Neuronal stem cell (in vitro differentiated cells): Measurements from ENCODE around the gene IL12RB1.
A peak's percentile ranks its signal among the peaks of the same experiment; 100 is the strongest.

Experiments
- DNase-seq: peaks from one replicate; pipeline ENCODE4 v3.0.0-alpha.2; 2013; ENCODE audit warnings: low spot score
- H2AFZ ChIP-seq: one replicate; pipeline ENCODE4 v1.6.1; 2013; ENCODE audit warnings: mild to moderate bottlenecking, low read length, inconsistent platforms
- H2AK5ac ChIP-seq: 2 replicates; pipeline ENCODE4 v1.6.1; 2013; ENCODE audit warnings: low read depth, mild to moderate bottlenecking, inconsistent platforms, low read length, moderate library complexity, mixed read lengths
- H2BK120ac ChIP-seq: 2 replicates; pipeline ENCODE4 v1.6.1; 2013; ENCODE audit warnings: low read depth, mild to moderate bottlenecking, inconsistent platforms, low read length, moderate library complexity, mixed read lengths
- H2BK12ac ChIP-seq: one replicate; pipeline ENCODE4 v1.6.1; 2013; ENCODE audit warnings: low read length, inconsistent platforms
- H2BK15ac ChIP-seq: 2 replicates; pipeline ENCODE4 v1.6.1; 2013; ENCODE audit warnings: mild to moderate bottlenecking, low read length, inconsistent platforms, mixed read lengths
- H2BK5ac ChIP-seq: one replicate; pipeline ENCODE4 v1.6.1; 2013; ENCODE audit warnings: inconsistent platforms, mild to moderate bottlenecking, low read length, moderate library complexity
- H3K14ac ChIP-seq: one replicate; pipeline ENCODE4 v1.6.1; 2013; ENCODE audit warnings: low read length, inconsistent platforms
- H3K18ac ChIP-seq: 2 replicates; pipeline ENCODE4 v1.6.1; 2013; ENCODE audit warnings: low read length, inconsistent platforms
- H3K23ac ChIP-seq: 2 replicates; pipeline ENCODE4 v1.6.1; 2013; ENCODE audit warnings: low read depth, mild to moderate bottlenecking, mixed read lengths, low read length, inconsistent platforms; ENCODE audit not compliant: poor library complexity
- H3K27ac ChIP-seq: replicated peaks from 3 replicates; pipeline ENCODE4 v1.5.1; 2013; ENCODE audit warnings: low read length, inconsistent platforms
- H3K27me3 ChIP-seq, 3 experiments: 2 replicates each; pipeline ENCODE4 v1.6.1; 2013; ENCODE audit warnings: low read length in 3 of 3, mild to moderate bottlenecking in 2 of 3, inconsistent platforms in 1 of 3, low read depth in 1 of 3, mixed read lengths in 1 of 3, moderate library complexity in 1 of 3; ENCODE audit not compliant: control insufficient read depth in 3 of 3, insufficient read depth in 3 of 3
- H3K36me3 ChIP-seq, 2 donors: replicated peaks in 1 of 2; 2 replicates each; pipeline ENCODE4 v1.6.1; 2013; ENCODE audit warnings: low read length in 2 of 2; ENCODE audit not compliant: control insufficient read depth in 2 of 2, insufficient read depth in 2 of 2
- H3K4ac ChIP-seq: 2 replicates; pipeline ENCODE4 v1.6.1; 2013; ENCODE audit warnings: inconsistent platforms, mild to moderate bottlenecking, low read length, moderate library complexity
- H3K4me1 ChIP-seq, 2 donors: 1 replicate in 1 of 2; 2 replicates in 1 of 2; pipeline ENCODE4 v1.6.1; 2013; ENCODE audit warnings: low read length in 2 of 2, low read depth in 1 of 2; ENCODE audit not compliant: control insufficient read depth in 2 of 2, insufficient read depth in 1 of 2
- H3K4me2 ChIP-seq: one replicate; pipeline ENCODE4 v1.6.1; 2013; ENCODE audit warnings: mild to moderate bottlenecking, low read length, inconsistent platforms; ENCODE audit not compliant: insufficient read depth, poor library complexity, severe bottlenecking
- H3K4me3 ChIP-seq, 2 donors: 2 replicates each; pipeline ENCODE4 v1.5.1; 2013; ENCODE audit warnings: low read length in 2 of 2, mild to moderate bottlenecking in 2 of 2, inconsistent platforms in 1 of 2, moderate library complexity in 1 of 2
- H3K79me1 ChIP-seq: one replicate; pipeline ENCODE4 v1.6.1; 2013; ENCODE audit warnings: low read depth, mild to moderate bottlenecking, inconsistent platforms, low read length, moderate library complexity
- H3K9ac ChIP-seq: one replicate; pipeline ENCODE4 v1.6.1; 2013; ENCODE audit warnings: mild to moderate bottlenecking, low read depth, low read length, inconsistent platforms; ENCODE audit not compliant: poor library complexity
- H3K9me3 ChIP-seq, 2 donors: replicated peaks in 1 of 2; 2 replicates each; pipeline versions ENCODE3 to v1.6.1; 2013; ENCODE audit warnings: low read length in 2 of 2, mild to moderate bottlenecking in 2 of 2, inconsistent platforms in 1 of 2, low read depth in 1 of 2, mixed read lengths in 1 of 2, moderate library complexity in 1 of 2; ENCODE audit not compliant: control insufficient read depth in 2 of 2, insufficient read depth in 1 of 2
- H4K8ac ChIP-seq: one replicate; pipeline ENCODE4 v1.6.1; 2013; ENCODE audit warnings: low read depth, mild to moderate bottlenecking, inconsistent platforms, low read length, moderate library complexity
- H4K91ac ChIP-seq: one replicate; pipeline ENCODE4 v1.6.1; 2013; ENCODE audit warnings: low read length, low read depth, mild to moderate bottlenecking, inconsistent platforms; ENCODE audit not compliant: poor library complexity
- WGBS, 2 donors: extraction: QIAGEN DNeasy Blood & Tissue Kit; methylation state at CpG; one replicate each; pipeline ENCODE4 v1.1.7; 2013; ENCODE audit warnings: missing lambda C conversion rate in 2 of 2, mixed read lengths in 1 of 2; ENCODE audit not compliant: insufficient read length in 2 of 2, insufficient replicate concordance in 1 of 2; ENCODE audit errors: extremely low coverage in 2 of 2; 5-methylcytosine and 5-hydroxymethylcytosine counted together

IL12RB1 gene

GRCh38 chr19:18051887-18052286 lies 34.8 kb downstream of the IL12RB1 start:
- no peak overlapping the region for H3K27ac ChIP-seq
- H3K79me1 ChIP-seq, result no peaks in the 10 kb centered on the region
- no peak overlapping the region for H2BK120ac ChIP-seq
- H3K4me1 ChIP-seq, result no peaks in the 10 kb centered on the region
- no peaks in the 10 kb centered on the region for H3K36me3 ChIP-seq
- H2BK5ac ChIP-seq, result no peak overlapping the region
- no peak overlapping the region for H2AFZ ChIP-seq
- H2BK12ac ChIP-seq, result no peak overlapping the region
- H4K8ac ChIP-seq, result no peak overlapping the region
- no peak overlapping the region for H3K9ac ChIP-seq
- H3K9me3 ChIP-seq, result no peaks in the 10 kb centered on the region
- no peak for DNase-seq
- peak overlapping the region; percentile 69 for H3K18ac ChIP-seq
- H3K4me3 ChIP-seq, result no peak overlapping the region
- no peak overlapping the region for H3K4me2 ChIP-seq
- H3K23ac ChIP-seq, result peak overlapping the region; percentile 77
- no peaks in the 10 kb centered on the region for H3K27me3 ChIP-seq
- no peak overlapping the region for H3K4ac ChIP-seq
- H2BK15ac ChIP-seq, result no peak overlapping the region
- no peak overlapping the region for H4K91ac ChIP-seq
- no CpG with 5 or more reads among the region's 31 CpGs for WGBS, 2 donors
- no peak overlapping the region for H3K14ac ChIP-seq
- H2AK5ac ChIP-seq, result no peak overlapping the region

- Histone ChIP-seq H2AFZ (no peak overlapping the region), H3K4ac (no peak overlapping the region), H3K79me1 (no peaks in the 10 kb centered on the region), H2BK5ac (no peak overlapping the region), H4K8ac (no peak overlapping the region), H3K14ac (no peak overlapping the region), H3K18ac (no peak overlapping the region), H3K9me3 (no peaks in the 10 kb centered on the region), H2BK15ac (no peak overlapping the region), H3K4me3 (no peak overlapping the region), H2BK12ac (no peak overlapping the region), H2BK120ac (no peak overlapping the region), H3K4me2 (no peak overlapping the region), H3K27me3 (peaks cover 0 to 6% (median 2%) of the 10 kb centered on the region in 3 experiments), H3K36me3 (no peaks in the 10 kb centered on the region), H2AK5ac (no peak overlapping the region), H3K27ac (no peak overlapping the region), H3K4me1 (peaks cover 0 to 3% of the 10 kb centered on the region in 2 donors), H3K9ac (no peak overlapping the region), H4K91ac (no peak overlapping the region), H3K23ac (no peak overlapping the region)
- DNase-seq, result no peak
- WGBS, 2 donors, result no CpG with 5 or more reads among the region's 10 CpGs
These were observed 37.3 kb downstream of the IL12RB1 start for GRCh38 chr19:18049385-18049784.

- H3K4me3 ChIP-seq, result no peak overlapping the region
- no peaks in the 10 kb centered on the region for H3K36me3 ChIP-seq
- no peak overlapping the region for H2BK12ac ChIP-seq
- DNase-seq, result no peak
- no peak overlapping the region for H2AK5ac ChIP-seq
- H3K9ac ChIP-seq, result no peak overlapping the region
- no peak overlapping the region for H3K18ac ChIP-seq
- H2BK120ac ChIP-seq, result no peak overlapping the region
- peaks cover 0 to 3% of the 10 kb centered on the region in 2 donors for H3K4me1 ChIP-seq
- WGBS, 2 donors, result no CpG with 5 or more reads among the region's 14 CpGs
- H4K91ac ChIP-seq, result no peak overlapping the region
- H3K23ac ChIP-seq, result no peak overlapping the region
- no peak overlapping the region for H3K27ac ChIP-seq
- no peak overlapping the region for H4K8ac ChIP-seq
- no peaks in the 10 kb centered on the region for H3K9me3 ChIP-seq
- H3K79me1 ChIP-seq, result no peaks in the 10 kb centered on the region
- H2BK5ac ChIP-seq, result no peak overlapping the region
- H3K14ac ChIP-seq, result no peak overlapping the region
- no peak overlapping the region for H3K4me2 ChIP-seq
- peaks cover 0 to 12% (median 2%) of the 10 kb centered on the region in 3 experiments for H3K27me3 ChIP-seq
- no peak overlapping the region for H2BK15ac ChIP-seq
- no peak overlapping the region for H3K4ac ChIP-seq
- H2AFZ ChIP-seq, result no peak overlapping the region
These were observed 40.5 kb downstream of the IL12RB1 start for GRCh38 chr19:18046059-18046718.

GRCh38 chr19:18045307-18046050 lies 41.3 kb downstream of the IL12RB1 start:
- Histone ChIP-seq H2BK12ac (no peak overlapping the region), H3K18ac (peak overlapping the region; percentile 78), H3K4me1 (peaks cover 0 to 3% of the 10 kb centered on the region in 2 donors), H4K91ac (no peak overlapping the region), H3K36me3 (no peaks in the 10 kb centered on the region), H4K8ac (no peak overlapping the region), H2BK5ac (no peak overlapping the region), H3K9ac (no peak overlapping the region), H3K23ac (peak overlapping the region; percentile 31), H2AFZ (peak overlapping the region; percentile 74), H3K4ac (no peak overlapping the region), H3K27me3 (peaks cover 0 to 12% (median 2%) of the 10 kb centered on the region in 3 experiments), H3K27ac (no peak overlapping the region), H3K79me1 (no peaks in the 10 kb centered on the region), H3K4me2 (peak overlapping the region; percentile 14), H3K4me3 (no peak overlapping the region), H3K14ac (peak overlapping the region; percentile 17), H3K9me3 (peaks cover 0 to 4% of the 10 kb centered on the region in 2 donors), H2BK15ac (peak overlapping the region; percentile 56), H2BK120ac (no peak overlapping the region), H2AK5ac (peak overlapping the region; percentile 64)
- DNase-seq, result no peak
- WGBS, 2 donors, result no CpG with 5 or more reads among the region's 7 CpGs
